Pancreas (tissue), 10 donors: ENCODE data around the gene HVCN1. TPM values are rescaled to one million over a fixed set of nuclear protein-coding genes. Genes with fewer than 3 reads are reported as not detected.

ENCODE experiments used
- ATAC-seq, 4 donors: fragments of 200-7000 bp; cut with Tn5 transposase; one replicate each; pipeline versions ENCODE4 v1.8.0 to v1.9.1; 2020; ENCODE audit warnings: mild to moderate bottlenecking in 4 of 4, moderate library complexity in 4 of 4
- DNase-seq, 6 donors: peaks; one replicate each; pipeline ENCODE4 v3.0.0-alpha.2; 2020
- FAIRE-seq: peaks from 2 replicates; lab custom pipeline; 2012; peaks lifted over from hg19 to GRCh38; lab: Jason Lieb, UNC
- H3K27ac ChIP-seq, 4 donors: fragments of 200-600 bp; sonication (generic); 1 replicate in 3 of 4; 2 replicates in 1 of 4; pipeline versions ENCODE4 v1.5.0 to v1.8.0; 2020
- H3K27me3 ChIP-seq, 4 donors: fragments of 200-600 bp; one replicate each; pipeline ENCODE4 v1.8.0; 2021
- H3K36me3 ChIP-seq, 3 donors: fragments of 200-600 bp; sonication (generic) in 1 of 3; one replicate each; pipeline versions ENCODE4 v1.5.0 to v1.8.0; 2020 to 2021
- H3K4me1 ChIP-seq, 3 donors: fragments of 200-600 bp; one replicate each; pipeline ENCODE4 v1.8.0; 2021
- H3K4me3 ChIP-seq, 4 donors: fragments of 200-600 bp; sonication (generic) in 2 of 4; one replicate each; pipeline versions ENCODE4 v1.5.0 to v1.8.0; 2020 to 2021
- H3K9me3 ChIP-seq, 4 donors: fragments of 200-600 bp; one replicate each; pipeline ENCODE4 v1.8.0; 2021
- whole genome bisulfite sequencing, 2 donors: extraction: QIAGEN DNeasy Blood & Tissue Kit; methylation state at CpG; one replicate each; pipeline ENCODE4 v1.1.7; 2013; 5-methylcytosine and 5-hydroxymethylcytosine counted together
- intact Hi-C, 3 donors: fragments of 100-400 bp; cut with DNase I; formaldehyde crosslinking; loops; one replicate each; pipeline versions ENCODE4 v1.11.1 to v1.14.2; 2022
- polyA plus RNA-seq, 2 donors: library from polyadenylated mRNA; stranded (reverse); fragments of 200-250 nt; gene quantifications; one replicate each; pipeline ENCODE4 v1.2.3, GENCODE V29; 2013
- total RNA-seq, 6 donors: library from RNA; stranded (reverse); fragmentation: NEBNext Ultra II Directional in 4 of 6; extraction: Animal tissue kit (Norgen Biotek cat#: 25700) in 4 of 6; gene quantifications; one replicate each; pipeline versions ENCODE4 v1.2.1 to v1.2.4, GENCODE V29; 2021 to 2023
- TF ChIP-seq, protein P1 (sequence below), 4 donors: fragments of 200-600 bp; sonication (generic) in 3 of 4; IDR thresholded peaks; one replicate each; pipeline versions ENCODE4 v1.5.0 to v1.8.0; 2021; ENCODE audit warnings: antibody characterized with exemption in 4 of 4
- donor health status: healthy with polysubstance abuse.
- donor health status: DM: no; HTN: no; CAD: no; lungs with moderate emphysema.
- donor health status: DM: no; HTN: no; CAD: no.
- donor health status: control.
- donor health status: control.
- donor health status: Bipolar disorder and iron deficiency.
- donor health status: DM: yes; HTN: yes; CAD: no.
- donor health status: DM: no; HTN: no; CAD: no.
- donor health status: DM: no; HTN: no; CAD: no.
- donor health status: DM: yes; HTN: yes; CAD: no.

Gene HVCN1
- total and polyA plus RNA-seq, 8 donors = 0.42 to 5.2 (median 1.3) TPM

DNA sequence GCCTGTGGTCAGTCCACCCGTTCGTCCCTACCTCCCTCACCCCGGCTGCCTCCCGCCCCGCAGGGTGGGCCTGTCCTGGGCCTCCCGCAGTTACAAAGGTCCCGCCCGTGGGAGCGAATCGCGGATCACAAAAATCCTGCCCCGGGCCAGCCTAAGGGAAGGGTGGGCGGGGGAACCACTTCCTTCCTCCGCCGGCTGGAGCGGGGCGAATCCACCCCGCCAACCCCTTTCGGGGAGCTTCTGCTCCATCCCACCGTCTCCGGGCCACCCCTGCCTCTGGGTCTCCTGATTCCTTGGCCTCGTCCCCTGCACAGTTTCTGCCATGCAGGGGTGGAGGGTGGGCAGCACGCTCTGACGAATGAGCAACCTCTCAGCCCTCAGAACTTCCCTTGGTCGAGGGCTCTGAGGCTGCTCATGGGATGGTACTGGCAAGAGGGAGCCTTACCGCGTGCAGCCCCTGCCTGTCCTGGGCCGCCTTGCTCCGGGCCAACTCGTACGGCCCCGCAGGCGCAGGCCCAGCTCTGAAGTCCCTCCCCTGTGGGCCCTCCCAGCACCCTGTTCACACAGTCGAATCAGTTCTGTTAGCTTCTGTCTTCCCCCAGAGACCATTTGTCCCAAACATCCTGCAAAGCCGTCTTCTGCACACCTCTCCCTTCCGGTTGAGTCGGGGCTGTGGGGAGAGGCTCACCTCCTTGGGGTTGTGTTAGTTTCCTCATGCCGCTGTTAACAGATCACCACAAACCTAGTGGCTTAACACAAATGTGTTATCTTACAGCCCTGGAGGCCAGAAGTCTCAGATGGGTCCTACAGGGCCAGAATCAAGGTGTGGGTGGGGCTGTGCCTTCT, 589 bp upstream of the HVCN1 start:
- peaks cover 0 to 5% (median 0%) of the 10 kb centered on the region in 4 donors for H3K27me3 ChIP-seq
- H3K4me3 ChIP-seq = peak overlapping the region; percentile 26 to 69 (median 46)
- peaks cover 0 to 6% (median 0%) of the 10 kb centered on the region in 3 donors for H3K4me1 ChIP-seq
- no peaks in the 10 kb centered on the region for H3K9me3 ChIP-seq
- DNase-seq (peak in 4 of 6 donors; percentile 12 to 68 (median 36)), ATAC-seq (peak; percentile 35 to 68 (median 62)), FAIRE-seq (no peak)
- intact Hi-C loops = no loop called here
- H3K36me3 ChIP-seq = no peaks in the 10 kb centered on the region
- TF ChIP-seq, protein P1, sequence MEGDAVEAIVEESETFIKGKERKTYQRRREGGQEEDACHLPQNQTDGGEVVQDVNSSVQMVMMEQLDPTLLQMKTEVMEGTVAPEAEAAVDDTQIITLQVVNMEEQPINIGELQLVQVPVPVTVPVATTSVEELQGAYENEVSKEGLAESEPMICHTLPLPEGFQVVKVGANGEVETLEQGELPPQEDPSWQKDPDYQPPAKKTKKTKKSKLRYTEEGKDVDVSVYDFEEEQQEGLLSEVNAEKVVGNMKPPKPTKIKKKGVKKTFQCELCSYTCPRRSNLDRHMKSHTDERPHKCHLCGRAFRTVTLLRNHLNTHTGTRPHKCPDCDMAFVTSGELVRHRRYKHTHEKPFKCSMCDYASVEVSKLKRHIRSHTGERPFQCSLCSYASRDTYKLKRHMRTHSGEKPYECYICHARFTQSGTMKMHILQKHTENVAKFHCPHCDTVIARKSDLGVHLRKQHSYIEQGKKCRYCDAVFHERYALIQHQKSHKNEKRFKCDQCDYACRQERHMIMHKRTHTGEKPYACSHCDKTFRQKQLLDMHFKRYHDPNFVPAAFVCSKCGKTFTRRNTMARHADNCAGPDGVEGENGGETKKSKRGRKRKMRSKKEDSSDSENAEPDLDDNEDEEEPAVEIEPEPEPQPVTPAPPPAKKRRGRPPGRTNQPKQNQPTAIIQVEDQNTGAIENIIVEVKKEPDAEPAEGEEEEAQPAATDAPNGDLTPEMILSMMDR (IDR thresholded peaks at IDR 0.05) = no peak
- WGBS, 2 donors = 18 to 25% methylated on average over 37 to 38 of the region's 38 CpGs
- peak overlapping the region in 2 of 4 donors; percentile 28 to 44 for H3K27ac ChIP-seq

DNA sequence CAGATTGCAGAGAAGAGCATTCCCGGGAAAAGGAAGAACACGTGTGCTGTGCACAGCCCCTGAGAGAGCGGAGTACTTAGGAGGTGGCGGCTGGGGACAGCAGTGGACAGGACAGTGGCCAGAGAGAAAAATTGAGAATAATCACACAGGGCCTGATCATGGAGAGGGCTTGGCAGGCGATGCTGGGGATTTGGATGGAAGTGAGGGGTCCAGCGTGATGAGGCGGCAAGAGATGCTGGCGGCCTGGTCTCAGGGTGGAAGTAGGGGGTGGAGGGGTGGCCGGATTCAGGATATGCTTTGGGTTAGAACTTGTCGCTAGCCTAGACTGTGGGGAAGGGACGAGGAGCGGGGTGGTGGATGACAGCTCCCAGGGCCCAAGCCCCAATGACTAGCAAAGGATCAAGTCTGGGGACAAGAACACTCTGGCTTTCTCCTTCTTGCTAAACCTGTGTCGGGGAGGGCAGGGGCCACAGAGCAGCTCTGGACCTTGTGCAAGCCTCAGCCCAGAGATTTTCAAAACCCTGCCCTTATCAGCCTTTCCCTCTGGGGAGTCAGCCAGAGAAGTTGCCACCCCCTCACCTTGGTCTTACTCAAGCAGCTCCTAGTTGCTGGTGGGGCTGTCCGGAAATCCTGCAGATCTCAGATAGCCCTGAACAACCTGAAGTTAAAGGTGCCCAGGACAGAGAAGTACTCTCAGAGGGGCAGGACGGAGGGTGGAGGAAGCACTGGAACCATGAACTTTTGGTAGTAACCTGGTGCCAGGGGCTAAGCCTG, 1.3 kb downstream of the HVCN1 start:
- ATAC-seq (no peak), FAIRE-seq (no peak), DNase-seq (peak in 1 of 6 donors; percentile 45)
- no peak overlapping the region for H3K4me3 ChIP-seq
- intact Hi-C loops = no loop called here
- TF ChIP-seq, protein P1 (IDR thresholded peaks at IDR 0.05) = no peak
- peaks cover 0 to 6% (median 0%) of the 10 kb centered on the region in 3 donors for H3K4me1 ChIP-seq
- 84 to 89% methylated on average over 15 of the region's 15 CpGs for WGBS, 2 donors
- H3K9me3 ChIP-seq = no peaks in the 10 kb centered on the region
- H3K36me3 ChIP-seq = no peaks in the 10 kb centered on the region
- peaks cover 0 to 5% (median 0%) of the 10 kb centered on the region in 4 donors for H3K27me3 ChIP-seq
- H3K27ac ChIP-seq = no peak overlapping the region

DNA sequence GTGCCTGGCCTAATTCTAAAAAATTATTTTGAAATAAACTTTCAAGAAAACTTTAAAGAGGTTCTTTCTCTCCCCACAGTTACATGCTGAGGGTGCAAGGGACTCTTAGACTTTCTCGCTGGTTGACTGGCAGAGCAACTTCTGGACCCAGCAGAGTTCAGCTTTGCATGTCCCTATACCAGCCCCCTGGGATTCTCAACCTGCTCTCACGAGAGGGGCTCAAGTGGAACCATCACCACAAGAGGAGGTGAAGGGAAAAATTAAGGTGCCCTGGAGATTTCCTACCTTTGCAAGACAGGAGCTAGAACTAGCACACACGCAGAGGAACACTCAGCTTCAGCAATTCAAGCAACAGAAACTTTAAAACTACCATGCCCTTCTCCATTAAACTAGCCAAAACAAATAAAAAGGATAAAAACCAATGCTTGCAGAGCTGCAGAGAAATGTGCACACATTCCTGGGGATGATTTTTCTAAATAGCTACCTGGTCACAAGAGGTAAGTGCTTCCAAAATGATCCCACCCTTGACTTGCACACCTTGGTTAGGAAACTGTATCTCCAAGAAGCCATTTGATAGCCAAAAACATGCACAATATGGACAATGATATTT, 2.5 kb downstream of the HVCN1 start:
- H3K4me1 ChIP-seq = peaks cover 0 to 6% (median 0%) of the 10 kb centered on the region in 3 donors
- WGBS, 2 donors = 81 to 91% methylated on average over 3 of the region's 3 CpGs
- H3K36me3 ChIP-seq = no peaks in the 10 kb centered on the region
- H3K9me3 ChIP-seq = no peaks in the 10 kb centered on the region
- FAIRE-seq = no peak
- no peak overlapping the region for H3K4me3 ChIP-seq
- DNase-seq = no peak
- no peak overlapping the region for H3K27ac ChIP-seq
- peaks cover 0 to 5% (median 0%) of the 10 kb centered on the region in 4 donors for H3K27me3 ChIP-seq
- intact Hi-C loops = no loop called here
- no peak for ATAC-seq
- TF ChIP-seq, protein P1 (IDR thresholded peaks at IDR 0.05) = no peak

DNA sequence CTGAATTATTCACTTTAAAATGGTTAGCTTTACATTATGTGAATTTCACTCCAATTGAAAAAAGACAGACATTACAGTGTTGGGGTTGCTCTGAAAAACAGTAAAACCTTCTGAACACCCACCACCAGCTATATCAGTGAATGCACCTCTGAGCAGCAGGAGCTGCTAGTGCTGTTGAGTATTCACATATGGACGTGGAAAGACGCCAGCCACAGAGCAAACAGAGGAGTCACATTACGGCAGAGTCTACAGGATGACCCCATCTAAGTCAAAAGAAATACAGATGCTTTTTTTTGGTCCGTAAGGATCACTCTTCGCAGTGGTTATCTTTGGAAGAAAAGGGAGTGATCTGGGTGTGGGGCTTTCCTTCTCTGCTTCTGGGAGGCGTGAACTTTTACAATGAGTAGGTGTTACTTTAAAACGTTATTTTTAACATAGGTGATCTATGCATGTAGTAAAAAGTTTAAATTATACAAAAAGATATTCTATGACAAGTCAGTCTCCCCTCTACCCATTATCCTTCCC, 4.5 kb downstream of the HVCN1 start:
- no peak for FAIRE-seq
- TF ChIP-seq, protein P1 (IDR thresholded peaks at IDR 0.05) = no peak
- no peak for ATAC-seq
- no peak overlapping the region for H3K4me3 ChIP-seq
- no peaks in the 10 kb centered on the region for H3K36me3 ChIP-seq
- peak in 1 of 6 donors; percentile 10 for DNase-seq
- peaks cover 0 to 5% (median 0%) of the 10 kb centered on the region in 4 donors for H3K27me3 ChIP-seq
- H3K4me1 ChIP-seq = peaks cover 0 to 6% (median 0%) of the 10 kb centered on the region in 3 donors
- intact Hi-C loops = no loop called here
- H3K27ac ChIP-seq = no peak overlapping the region
- no peaks in the 10 kb centered on the region for H3K9me3 ChIP-seq
- WGBS, 2 donors = 65 to 74% methylated on average over 7 of the region's 7 CpGs
